ENCODE results near the gene VN1R5.

VN1R5 gene

DNA sequence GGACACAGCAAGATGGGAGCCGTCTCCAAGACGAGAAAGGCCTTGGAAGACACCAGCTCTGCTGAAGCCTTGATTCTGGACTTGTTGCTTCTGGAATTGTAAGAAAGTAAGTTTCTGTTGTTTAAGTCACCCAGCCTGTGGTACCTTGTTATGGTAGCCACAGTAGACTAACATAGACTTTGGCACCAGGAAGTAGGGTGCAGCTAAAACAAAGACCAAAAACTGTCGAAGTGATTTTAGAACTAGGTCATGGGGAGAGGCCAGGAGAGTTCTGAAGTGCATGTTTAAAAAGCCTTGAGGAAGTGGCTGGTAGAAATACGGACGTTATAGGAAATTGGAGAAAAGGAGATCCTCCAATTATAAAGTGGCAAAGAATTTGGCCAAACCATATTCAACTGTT lies 47.3 kb downstream of the VN1R5 start:
- no peak for DNase-seq

DNA sequence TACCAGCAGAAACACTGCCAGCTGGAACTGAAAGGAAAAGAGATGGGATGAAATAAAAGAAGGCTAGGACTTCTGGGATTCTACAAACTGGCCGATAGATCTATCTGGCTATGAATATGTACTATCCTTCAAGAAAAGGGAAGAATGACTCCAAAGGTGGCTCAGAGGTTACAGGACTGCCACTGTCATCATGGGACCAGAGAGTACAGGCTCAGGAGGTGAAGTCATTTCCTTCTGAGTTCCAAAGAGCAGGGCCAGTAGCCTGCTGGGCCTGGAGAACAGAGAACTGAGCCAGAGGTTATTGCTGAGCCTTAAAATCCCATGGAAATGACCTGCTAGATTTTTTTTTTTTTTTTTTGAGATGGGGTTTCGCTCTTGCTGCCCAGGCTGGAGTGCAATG lies 48.2 kb downstream of the VN1R5 start:
- DNase-seq = no peak

All from NCI-H446 treated with DMSO at 0.1 percent for 48 hours (cell line).